ENCODE measurements around the gene LRP3. TPM values are rescaled to one million over a fixed set of nuclear protein-coding genes. Genes with fewer than 3 reads are reported as not detected.

The LRP3 gene
- total and polyA plus RNA-seq, 2 of the 13 experiments (the other 11 are each of a cell fraction or from before 2014, with no cell fraction given): 17.6 to 51.6 TPM

DNA sequence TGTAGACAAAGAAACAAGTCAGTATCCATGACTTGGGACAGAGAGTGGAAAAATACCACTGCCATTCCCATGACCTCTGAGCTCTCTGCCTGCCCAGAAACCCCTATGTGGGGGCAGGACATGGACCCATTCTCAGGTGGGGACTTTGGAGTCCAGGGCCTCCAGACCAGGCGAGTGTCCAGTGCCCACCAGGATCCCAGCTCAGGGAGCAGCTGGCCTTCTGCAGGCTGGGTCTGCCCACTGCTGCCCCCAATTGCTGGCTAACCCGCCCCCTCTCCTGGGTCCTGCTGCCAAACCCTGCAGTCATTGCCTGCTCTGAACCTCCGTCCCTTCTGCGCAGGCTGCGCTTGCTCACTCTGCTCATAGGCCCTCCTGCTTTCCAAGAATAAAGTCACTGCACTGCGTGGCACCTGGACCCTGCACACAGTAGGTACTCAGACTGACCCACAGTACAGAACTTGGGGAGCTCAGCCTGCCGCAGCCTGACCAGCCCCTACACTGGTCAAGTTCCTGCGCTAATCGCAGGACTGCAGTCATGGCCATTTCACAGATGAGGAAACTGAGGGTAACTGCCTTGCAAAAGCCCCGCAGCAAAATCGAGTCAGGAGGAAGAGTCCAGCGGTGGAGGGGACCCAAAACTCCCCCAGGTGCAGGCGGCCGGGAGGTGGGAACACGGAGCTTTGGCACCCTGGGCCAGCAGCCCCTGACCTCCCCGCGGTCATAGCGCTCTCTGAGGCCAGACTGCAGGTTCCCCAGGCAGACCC lies 30.7 kb downstream of the LRP3 start (continued):
- TF ChIP-seq, protein P1, sequence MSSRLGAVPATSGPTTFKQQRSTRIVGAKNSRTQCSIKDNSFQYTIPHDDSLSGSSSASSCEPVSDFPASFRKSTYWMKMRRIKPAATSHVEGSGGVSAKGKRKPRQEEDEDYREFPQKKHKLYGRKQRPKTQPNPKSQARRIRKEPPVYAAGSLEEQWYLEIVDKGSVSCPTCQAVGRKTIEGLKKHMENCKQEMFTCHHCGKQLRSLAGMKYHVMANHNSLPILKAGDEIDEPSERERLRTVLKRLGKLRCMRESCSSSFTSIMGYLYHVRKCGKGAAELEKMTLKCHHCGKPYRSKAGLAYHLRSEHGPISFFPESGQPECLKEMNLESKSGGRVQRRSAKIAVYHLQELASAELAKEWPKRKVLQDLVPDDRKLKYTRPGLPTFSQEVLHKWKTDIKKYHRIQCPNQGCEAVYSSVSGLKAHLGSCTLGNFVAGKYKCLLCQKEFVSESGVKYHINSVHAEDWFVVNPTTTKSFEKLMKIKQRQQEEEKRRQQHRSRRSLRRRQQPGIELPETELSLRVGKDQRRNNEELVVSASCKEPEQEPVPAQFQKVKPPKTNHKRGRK (CRISPR knock-in tag; IDR thresholded peaks at IDR 0.05): no peak
- TF ChIP-seq KAT2B (IDR thresholded peaks at IDR 0.05; ENCODE audit: borderline replicate concordance, low read depth, low read length) (no peak), PHB2 (IDR thresholded peaks at IDR 0.05; ENCODE audit: partially characterized antibody) (no peak), SOX5 (CRISPR knock-in tag; IDR thresholded peaks at IDR 0.05; ENCODE audit: borderline replicate concordance) (no peak), FOXO1 (CRISPR knock-in tag; IDR thresholded peaks at IDR 0.05) (no peak), NR2F6 (IDR thresholded peaks at IDR 0.05) (0 out of 2 replicates have a peak, but pooled peaks have one; percentile 36), NR2F6 (CRISPR knock-in tag; IDR thresholded peaks at IDR 0.05) (peak; percentile 69), LCORL (IDR thresholded peaks at IDR 0.05) (no peak), LCORL (CRISPR knock-in tag; IDR thresholded peaks at IDR 0.05) (no peak), ARHGAP35 (CRISPR knock-in tag; IDR thresholded peaks at IDR 0.05; ENCODE audit: borderline replicate concordance) (0 out of 2 replicates have a peak, but pooled peaks have one; percentile 23), MBNL3 (CRISPR knock-in tag; conservative IDR thresholded peaks at IDR 0.05) (no peak), CBX2 (IDR thresholded peaks at IDR 0.05; ENCODE audit: low read depth, low read length) (no peak), CBX2 (CRISPR knock-in tag; IDR thresholded peaks at IDR 0.05; ENCODE audit: low read depth) (no peak), SALL1 (CRISPR knock-in tag; IDR thresholded peaks at IDR 0.05) (no peak), ZKSCAN1 (IDR thresholded peaks at IDR 0.05; ENCODE audit: low read length) (peak; percentile 67), NR2F1 (CRISPR knock-in tag; IDR thresholded peaks at IDR 0.05) (no peak)
- TF ChIP-seq, protein P2, sequence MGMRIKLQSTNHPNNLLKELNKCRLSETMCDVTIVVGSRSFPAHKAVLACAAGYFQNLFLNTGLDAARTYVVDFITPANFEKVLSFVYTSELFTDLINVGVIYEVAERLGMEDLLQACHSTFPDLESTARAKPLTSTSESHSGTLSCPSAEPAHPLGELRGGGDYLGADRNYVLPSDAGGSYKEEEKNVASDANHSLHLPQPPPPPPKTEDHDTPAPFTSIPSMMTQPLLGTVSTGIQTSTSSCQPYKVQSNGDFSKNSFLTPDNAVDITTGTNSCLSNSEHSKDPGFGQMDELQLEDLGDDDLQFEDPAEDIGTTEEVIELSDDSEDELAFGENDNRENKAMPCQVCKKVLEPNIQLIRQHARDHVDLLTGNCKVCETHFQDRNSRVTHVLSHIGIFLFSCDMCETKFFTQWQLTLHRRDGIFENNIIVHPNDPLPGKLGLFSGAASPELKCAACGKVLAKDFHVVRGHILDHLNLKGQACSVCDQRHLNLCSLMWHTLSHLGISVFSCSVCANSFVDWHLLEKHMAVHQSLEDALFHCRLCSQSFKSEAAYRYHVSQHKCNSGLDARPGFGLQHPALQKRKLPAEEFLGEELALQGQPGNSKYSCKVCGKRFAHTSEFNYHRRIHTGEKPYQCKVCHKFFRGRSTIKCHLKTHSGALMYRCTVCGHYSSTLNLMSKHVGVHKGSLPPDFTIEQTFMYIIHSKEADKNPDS (CRISPR knock-in tag; IDR thresholded peaks at IDR 0.05): no peak
- TF ChIP-seq, protein P3, sequence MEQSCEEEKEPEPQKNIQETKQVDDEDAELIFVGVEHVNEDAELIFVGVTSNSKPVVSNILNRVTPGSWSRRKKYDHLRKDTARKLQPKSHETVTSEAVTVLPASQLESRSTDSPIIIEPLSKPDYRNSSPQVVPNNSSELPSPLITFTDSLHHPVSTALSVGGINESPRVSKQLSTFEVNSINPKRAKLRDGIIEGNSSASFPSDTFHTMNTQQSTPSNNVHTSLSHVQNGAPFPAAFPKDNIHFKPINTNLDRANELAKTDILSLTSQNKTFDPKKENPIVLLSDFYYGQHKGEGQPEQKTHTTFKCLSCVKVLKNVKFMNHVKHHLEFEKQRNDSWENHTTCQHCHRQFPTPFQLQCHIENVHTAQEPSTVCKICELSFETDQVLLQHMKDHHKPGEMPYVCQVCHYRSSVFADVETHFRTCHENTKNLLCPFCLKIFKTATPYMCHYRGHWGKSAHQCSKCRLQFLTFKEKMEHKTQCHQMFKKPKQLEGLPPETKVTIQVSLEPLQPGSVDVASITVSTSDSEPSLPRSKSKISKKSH (CRISPR knock-in tag; IDR thresholded peaks at IDR 0.05; ENCODE audit: borderline replicate concordance): no peak
- TF ChIP-seq, protein P4, sequence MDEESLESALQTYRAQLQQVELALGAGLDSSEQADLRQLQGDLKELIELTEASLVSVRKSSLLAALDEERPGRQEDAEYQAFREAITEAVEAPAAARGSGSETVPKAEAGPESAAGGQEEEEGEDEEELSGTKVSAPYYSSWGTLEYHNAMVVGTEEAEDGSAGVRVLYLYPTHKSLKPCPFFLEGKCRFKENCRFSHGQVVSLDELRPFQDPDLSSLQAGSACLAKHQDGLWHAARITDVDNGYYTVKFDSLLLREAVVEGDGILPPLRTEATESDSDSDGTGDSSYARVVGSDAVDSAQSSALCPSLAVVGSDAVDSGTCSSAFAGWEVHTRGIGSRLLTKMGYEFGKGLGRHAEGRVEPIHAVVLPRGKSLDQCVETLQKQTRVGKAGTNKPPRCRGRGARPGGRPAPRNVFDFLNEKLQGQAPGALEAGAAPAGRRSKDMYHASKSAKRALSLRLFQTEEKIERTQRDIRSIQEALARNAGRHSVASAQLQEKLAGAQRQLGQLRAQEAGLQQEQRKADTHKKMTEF (CRISPR knock-in tag; IDR thresholded peaks at IDR 0.05): peak; percentile 31; the same call in 1 of the 2 replicates
- TF ChIP-seq, protein P5, sequence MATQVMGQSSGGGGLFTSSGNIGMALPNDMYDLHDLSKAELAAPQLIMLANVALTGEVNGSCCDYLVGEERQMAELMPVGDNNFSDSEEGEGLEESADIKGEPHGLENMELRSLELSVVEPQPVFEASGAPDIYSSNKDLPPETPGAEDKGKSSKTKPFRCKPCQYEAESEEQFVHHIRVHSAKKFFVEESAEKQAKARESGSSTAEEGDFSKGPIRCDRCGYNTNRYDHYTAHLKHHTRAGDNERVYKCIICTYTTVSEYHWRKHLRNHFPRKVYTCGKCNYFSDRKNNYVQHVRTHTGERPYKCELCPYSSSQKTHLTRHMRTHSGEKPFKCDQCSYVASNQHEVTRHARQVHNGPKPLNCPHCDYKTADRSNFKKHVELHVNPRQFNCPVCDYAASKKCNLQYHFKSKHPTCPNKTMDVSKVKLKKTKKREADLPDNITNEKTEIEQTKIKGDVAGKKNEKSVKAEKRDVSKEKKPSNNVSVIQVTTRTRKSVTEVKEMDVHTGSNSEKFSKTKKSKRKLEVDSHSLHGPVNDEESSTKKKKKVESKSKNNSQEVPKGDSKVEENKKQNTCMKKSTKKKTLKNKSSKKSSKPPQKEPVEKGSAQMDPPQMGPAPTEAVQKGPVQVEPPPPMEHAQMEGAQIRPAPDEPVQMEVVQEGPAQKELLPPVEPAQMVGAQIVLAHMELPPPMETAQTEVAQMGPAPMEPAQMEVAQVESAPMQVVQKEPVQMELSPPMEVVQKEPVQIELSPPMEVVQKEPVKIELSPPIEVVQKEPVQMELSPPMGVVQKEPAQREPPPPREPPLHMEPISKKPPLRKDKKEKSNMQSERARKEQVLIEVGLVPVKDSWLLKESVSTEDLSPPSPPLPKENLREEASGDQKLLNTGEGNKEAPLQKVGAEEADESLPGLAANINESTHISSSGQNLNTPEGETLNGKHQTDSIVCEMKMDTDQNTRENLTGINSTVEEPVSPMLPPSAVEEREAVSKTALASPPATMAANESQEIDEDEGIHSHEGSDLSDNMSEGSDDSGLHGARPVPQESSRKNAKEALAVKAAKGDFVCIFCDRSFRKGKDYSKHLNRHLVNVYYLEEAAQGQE (IDR thresholded peaks at IDR 0.05; ENCODE audit: borderline replicate concordance in 1 of 2, low read depth in 1 of 2, low read length in 2 of 2): no peak
